Liver (tissue), 9 donors: ENCODE data around the gene SNX14. TPM values are rescaled to one million over a fixed set of nuclear protein-coding genes. Genes with fewer than 3 reads are reported as not detected.
A peak's percentile ranks its signal among the peaks of the same experiment; 100 is the strongest.

Experiments
- DNase-seq: peaks from one replicate; pipeline ENCODE4 v3.0.0-alpha.2; 2017; ENCODE audit warnings: low spot score
- H3K27ac ChIP-seq, 2 donors: one replicate each; pipeline ENCODE4 v1.7.0; 2013; ENCODE audit warnings: inconsistent platforms in 2 of 2, low read length in 2 of 2, control low read depth in 1 of 2, low read depth in 1 of 2, mild to moderate bottlenecking in 1 of 2
- H3K27me3 ChIP-seq, 4 donors: one replicate each; pipeline versions ENCODE4 v1.6.1 to v1.7.0; 2013; ENCODE audit warnings: low read length in 3 of 4, inconsistent platforms in 1 of 4, mild to moderate bottlenecking in 1 of 4, moderate library complexity in 1 of 4; ENCODE audit not compliant: control insufficient read depth in 4 of 4, insufficient read depth in 4 of 4
- H3K36me3 ChIP-seq, 4 donors: one replicate each; pipeline versions ENCODE4 v1.6.1 to v1.7.0; 2013; ENCODE audit warnings: low read length in 3 of 4, mild to moderate bottlenecking in 3 of 4, low read depth in 1 of 4, moderate library complexity in 1 of 4; ENCODE audit not compliant: control insufficient read depth in 4 of 4, insufficient read depth in 3 of 4
- H3K4me1 ChIP-seq, 4 donors: one replicate each; pipeline versions ENCODE4 v1.6.1 to v1.7.0; 2013; ENCODE audit warnings: low read length in 3 of 4, mild to moderate bottlenecking in 3 of 4, moderate library complexity in 1 of 4; ENCODE audit not compliant: control insufficient read depth in 4 of 4, insufficient read depth in 4 of 4
- H3K4me3 ChIP-seq, 3 donors: one replicate each; pipeline versions ENCODE4 v1.6.1 to v1.7.0; 2013; ENCODE audit warnings: low read length in 3 of 3, control low read depth in 1 of 3, low read depth in 1 of 3, mild to moderate bottlenecking in 1 of 3
- H3K9ac ChIP-seq, 2 donors: one replicate each; pipeline ENCODE4 v1.7.0; 2013; ENCODE audit warnings: low read length in 2 of 2, mild to moderate bottlenecking in 2 of 2, moderate library complexity in 2 of 2, control low read depth in 1 of 2, low read depth in 1 of 2
- H3K9me3 ChIP-seq, 4 donors: one replicate each; pipeline versions ENCODE4 v1.6.1 to v1.7.0; 2013; ENCODE audit warnings: low read length in 3 of 4; ENCODE audit not compliant: control insufficient read depth in 4 of 4
- EGR1 ChIP-seq, 2 donors: IDR thresholded peaks; 2 replicates each; pipeline ENCODE4 v1.6.1; 2016 to 2018; ENCODE audit warnings: antibody characterized with exemption in 2 of 2, low read depth in 2 of 2
- FOXA1 ChIP-seq: IDR thresholded peaks from 2 replicates; pipeline ENCODE4 v1.6.1; 2016; ENCODE audit warnings: antibody characterized with exemption
- FOXA2 ChIP-seq: IDR thresholded peaks from 2 replicates; pipeline ENCODE4 v1.6.1; 2016; ENCODE audit warnings: antibody characterized with exemption
- GABPA ChIP-seq, 2 donors: IDR thresholded peaks in 1 of 2; conservative IDR thresholded peaks in 1 of 2; 2 replicates each; pipeline ENCODE4 v1.6.1; 2016; ENCODE audit warnings: antibody characterized with exemption in 2 of 2, mild to moderate bottlenecking in 1 of 2, moderate library complexity in 1 of 2
- HNF4A ChIP-seq, 2 donors: conservative IDR thresholded peaks; 2 replicates each; pipeline ENCODE4 v1.6.1; 2016; ENCODE audit warnings: antibody characterized with exemption in 2 of 2, mild to moderate bottlenecking in 2 of 2
- HNF4G ChIP-seq: IDR thresholded peaks from 2 replicates; pipeline ENCODE4 v1.6.1; 2016; ENCODE audit warnings: antibody characterized with exemption
- JUND ChIP-seq, 2 donors: IDR thresholded peaks; 2 replicates each; pipeline ENCODE4 v1.6.1; 2016; ENCODE audit warnings: antibody characterized with exemption in 2 of 2
- RAD21 ChIP-seq, 2 donors: IDR thresholded peaks; 2 replicates each; pipeline ENCODE4 v1.6.1; 2016; ENCODE audit warnings: antibody characterized with exemption in 2 of 2, mild to moderate bottlenecking in 2 of 2
- RXRA ChIP-seq, 2 donors: IDR thresholded peaks; 2 replicates each; pipeline ENCODE4 v1.6.1; 2017 to 2018; ENCODE audit warnings: antibody characterized with exemption in 2 of 2, mild to moderate bottlenecking in 1 of 2
- SP1 ChIP-seq: IDR thresholded peaks from 2 replicates; pipeline ENCODE4 v1.6.1; 2018; ENCODE audit warnings: antibody characterized with exemption, mild to moderate bottlenecking
- TAF1 ChIP-seq: conservative IDR thresholded peaks from 2 replicates; pipeline ENCODE4 v1.6.1; 2016; ENCODE audit warnings: antibody characterized with exemption, mild to moderate bottlenecking
- YY1 ChIP-seq: IDR thresholded peaks from 2 replicates; pipeline ENCODE4 v1.6.1; 2016; ENCODE audit warnings: antibody characterized with exemption, mild to moderate bottlenecking
- WGBS: extraction: QIAGEN DNeasy Blood & Tissue Kit; methylation state at CpG from one replicate; pipeline ENCODE4 v1.1.7; 2013; 5-methylcytosine and 5-hydroxymethylcytosine counted together
- polyA plus RNA-seq, 2 donors: library from polyadenylated mRNA; stranded (reverse) in 1 of 2; unstranded in 1 of 2; fragments of 200-250 nt in 1 of 2; fragments of >200 nt in 1 of 2; fragmentation: Nextera tagmentation in 1 of 2; extraction: Ambion mirVana in 1 of 2; gene quantifications; one replicate each; pipeline versions ENCODE4 v1.2.1 to v1.2.3, GENCODE V29; 2013 to 2015
- total RNA-seq, 2 donors: library from RNA; depleted of rRNA; stranded (reverse); fragments of >200 nt; gene quantifications; one replicate each; pipeline ENCODE4 v1.2.3, GENCODE V29; 2014
- TF ChIP-seq, protein P1 (sequence below): IDR thresholded peaks from 2 replicates; pipeline ENCODE4 v1.6.1; 2016; ENCODE audit warnings: antibody characterized with exemption
- TF ChIP-seq, protein P2 (sequence below): fragments of 150-350 bp; IDR thresholded peaks from 2 replicates; pipeline ENCODE4 v1.5.1; 2017; ENCODE audit warnings: improper control_type of control experiment, low read depth, low read length; ENCODE audit not compliant: missing input control
- TF ChIP-seq, protein P3 (sequence below): IDR thresholded peaks from 2 replicates; pipeline ENCODE4 v1.6.1; 2016; ENCODE audit warnings: antibody characterized with exemption
- TF ChIP-seq, protein P4 (sequence below): IDR thresholded peaks from 2 replicates; pipeline ENCODE4 v1.6.1; 2016; ENCODE audit warnings: antibody characterized with exemption, mild to moderate bottlenecking
- TF ChIP-seq, protein P5 (sequence below): IDR thresholded peaks from 2 replicates; pipeline ENCODE4 v1.6.1; 2016; ENCODE audit warnings: antibody characterized with exemption
- donor health status: healthy.
- donor health status: healthy.
- donor health status: healthy.
- donor health status: healthy.
- donor health status: healthy.

The SNX14 gene
- total and polyA plus RNA-seq, 4 donors, result 30.5 to 79.1 (median 52.7) TPM

DNA sequence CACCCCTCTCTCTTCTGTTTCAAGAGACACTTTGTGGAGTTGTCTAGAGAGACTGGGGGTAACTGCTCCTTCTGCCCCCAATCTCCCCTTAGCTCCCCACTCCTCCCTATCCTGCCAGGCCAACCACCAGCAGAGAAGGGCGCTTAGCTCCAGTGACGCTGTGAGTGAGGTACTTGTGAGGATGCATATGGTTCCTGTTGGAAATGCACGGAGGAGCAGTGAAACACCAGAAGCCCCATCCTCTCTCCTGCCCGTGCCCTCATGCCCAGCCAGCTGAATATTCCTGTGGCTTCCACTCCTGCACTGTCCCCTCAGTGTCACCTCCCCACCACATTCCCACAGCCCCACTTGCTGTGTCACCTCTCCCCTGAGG is 131.9 kb downstream of the SNX14 start:
- WGBS, result 79% methylated on average over 4 of the region's 4 CpGs
- peaks cover 0 to 3% (median under 1%) of the 10 kb centered on the region in 4 donors for H3K36me3 ChIP-seq
- TF ChIP-seq, protein P1, sequence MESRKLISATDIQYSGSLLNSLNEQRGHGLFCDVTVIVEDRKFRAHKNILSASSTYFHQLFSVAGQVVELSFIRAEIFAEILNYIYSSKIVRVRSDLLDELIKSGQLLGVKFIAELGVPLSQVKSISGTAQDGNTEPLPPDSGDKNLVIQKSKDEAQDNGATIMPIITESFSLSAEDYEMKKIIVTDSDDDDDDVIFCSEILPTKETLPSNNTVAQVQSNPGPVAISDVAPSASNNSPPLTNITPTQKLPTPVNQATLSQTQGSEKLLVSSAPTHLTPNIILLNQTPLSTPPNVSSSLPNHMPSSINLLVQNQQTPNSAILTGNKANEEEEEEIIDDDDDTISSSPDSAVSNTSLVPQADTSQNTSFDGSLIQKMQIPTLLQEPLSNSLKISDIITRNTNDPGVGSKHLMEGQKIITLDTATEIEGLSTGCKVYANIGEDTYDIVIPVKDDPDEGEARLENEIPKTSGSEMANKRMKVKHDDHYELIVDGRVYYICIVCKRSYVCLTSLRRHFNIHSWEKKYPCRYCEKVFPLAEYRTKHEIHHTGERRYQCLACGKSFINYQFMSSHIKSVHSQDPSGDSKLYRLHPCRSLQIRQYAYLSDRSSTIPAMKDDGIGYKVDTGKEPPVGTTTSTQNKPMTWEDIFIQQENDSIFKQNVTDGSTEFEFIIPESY, result no peak
- no peak for TF ChIP-seq RXRA (IDR thresholded peaks at IDR 0.05)
- no peak for TF ChIP-seq FOXA1
- TF ChIP-seq RAD21 (IDR thresholded peaks at IDR 0.05), result no peak
- TF ChIP-seq, protein P2, sequence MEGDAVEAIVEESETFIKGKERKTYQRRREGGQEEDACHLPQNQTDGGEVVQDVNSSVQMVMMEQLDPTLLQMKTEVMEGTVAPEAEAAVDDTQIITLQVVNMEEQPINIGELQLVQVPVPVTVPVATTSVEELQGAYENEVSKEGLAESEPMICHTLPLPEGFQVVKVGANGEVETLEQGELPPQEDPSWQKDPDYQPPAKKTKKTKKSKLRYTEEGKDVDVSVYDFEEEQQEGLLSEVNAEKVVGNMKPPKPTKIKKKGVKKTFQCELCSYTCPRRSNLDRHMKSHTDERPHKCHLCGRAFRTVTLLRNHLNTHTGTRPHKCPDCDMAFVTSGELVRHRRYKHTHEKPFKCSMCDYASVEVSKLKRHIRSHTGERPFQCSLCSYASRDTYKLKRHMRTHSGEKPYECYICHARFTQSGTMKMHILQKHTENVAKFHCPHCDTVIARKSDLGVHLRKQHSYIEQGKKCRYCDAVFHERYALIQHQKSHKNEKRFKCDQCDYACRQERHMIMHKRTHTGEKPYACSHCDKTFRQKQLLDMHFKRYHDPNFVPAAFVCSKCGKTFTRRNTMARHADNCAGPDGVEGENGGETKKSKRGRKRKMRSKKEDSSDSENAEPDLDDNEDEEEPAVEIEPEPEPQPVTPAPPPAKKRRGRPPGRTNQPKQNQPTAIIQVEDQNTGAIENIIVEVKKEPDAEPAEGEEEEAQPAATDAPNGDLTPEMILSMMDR, result no peak
- no peak for TF ChIP-seq GABPA (IDR thresholded peaks at IDR 0.05 in 1 of 2, conservative IDR thresholded peaks at IDR 0.05 in 1 of 2)
- TF ChIP-seq, protein P3, sequence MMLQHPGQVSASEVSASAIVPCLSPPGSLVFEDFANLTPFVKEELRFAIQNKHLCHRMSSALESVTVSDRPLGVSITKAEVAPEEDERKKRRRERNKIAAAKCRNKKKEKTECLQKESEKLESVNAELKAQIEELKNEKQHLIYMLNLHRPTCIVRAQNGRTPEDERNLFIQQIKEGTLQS, result no peak
- TF ChIP-seq FOXA2, result no peak
- no peak for TF ChIP-seq EGR1 (IDR thresholded peaks at IDR 0.05; ENCODE audit: low read depth in 2 of 2)
- no peak for TF ChIP-seq HNF4G
- TF ChIP-seq SP1, result no peak
- no peak for TF ChIP-seq YY1
- TF ChIP-seq JUND (IDR thresholded peaks at IDR 0.05), result no peak
- no peak for TF ChIP-seq HNF4A (conservative IDR thresholded peaks at IDR 0.05)
- TF ChIP-seq, protein P4, sequence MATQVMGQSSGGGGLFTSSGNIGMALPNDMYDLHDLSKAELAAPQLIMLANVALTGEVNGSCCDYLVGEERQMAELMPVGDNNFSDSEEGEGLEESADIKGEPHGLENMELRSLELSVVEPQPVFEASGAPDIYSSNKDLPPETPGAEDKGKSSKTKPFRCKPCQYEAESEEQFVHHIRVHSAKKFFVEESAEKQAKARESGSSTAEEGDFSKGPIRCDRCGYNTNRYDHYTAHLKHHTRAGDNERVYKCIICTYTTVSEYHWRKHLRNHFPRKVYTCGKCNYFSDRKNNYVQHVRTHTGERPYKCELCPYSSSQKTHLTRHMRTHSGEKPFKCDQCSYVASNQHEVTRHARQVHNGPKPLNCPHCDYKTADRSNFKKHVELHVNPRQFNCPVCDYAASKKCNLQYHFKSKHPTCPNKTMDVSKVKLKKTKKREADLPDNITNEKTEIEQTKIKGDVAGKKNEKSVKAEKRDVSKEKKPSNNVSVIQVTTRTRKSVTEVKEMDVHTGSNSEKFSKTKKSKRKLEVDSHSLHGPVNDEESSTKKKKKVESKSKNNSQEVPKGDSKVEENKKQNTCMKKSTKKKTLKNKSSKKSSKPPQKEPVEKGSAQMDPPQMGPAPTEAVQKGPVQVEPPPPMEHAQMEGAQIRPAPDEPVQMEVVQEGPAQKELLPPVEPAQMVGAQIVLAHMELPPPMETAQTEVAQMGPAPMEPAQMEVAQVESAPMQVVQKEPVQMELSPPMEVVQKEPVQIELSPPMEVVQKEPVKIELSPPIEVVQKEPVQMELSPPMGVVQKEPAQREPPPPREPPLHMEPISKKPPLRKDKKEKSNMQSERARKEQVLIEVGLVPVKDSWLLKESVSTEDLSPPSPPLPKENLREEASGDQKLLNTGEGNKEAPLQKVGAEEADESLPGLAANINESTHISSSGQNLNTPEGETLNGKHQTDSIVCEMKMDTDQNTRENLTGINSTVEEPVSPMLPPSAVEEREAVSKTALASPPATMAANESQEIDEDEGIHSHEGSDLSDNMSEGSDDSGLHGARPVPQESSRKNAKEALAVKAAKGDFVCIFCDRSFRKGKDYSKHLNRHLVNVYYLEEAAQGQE, result no peak
- TF ChIP-seq, protein P5, sequence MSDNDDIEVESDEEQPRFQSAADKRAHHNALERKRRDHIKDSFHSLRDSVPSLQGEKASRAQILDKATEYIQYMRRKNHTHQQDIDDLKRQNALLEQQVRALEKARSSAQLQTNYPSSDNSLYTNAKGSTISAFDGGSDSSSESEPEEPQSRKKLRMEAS, result no peak
- TF ChIP-seq TAF1, result no peak
- H3K4me1 ChIP-seq, result peaks cover 12 to 58% (median 41%) of the 10 kb centered on the region in 4 donors
- H3K9ac ChIP-seq, result no peak overlapping the region
- H3K27me3 ChIP-seq, result no peaks in the 10 kb centered on the region
- no peak for DNase-seq
- H3K4me3 ChIP-seq, result no peak overlapping the region
- H3K9me3 ChIP-seq, result no peaks in the 10 kb centered on the region
- peak overlapping the region; percentile 75 to 78 for H3K27ac ChIP-seq
